Measurements from ENCODE around the gene EBF3.

Gene EBF3

DNA sequence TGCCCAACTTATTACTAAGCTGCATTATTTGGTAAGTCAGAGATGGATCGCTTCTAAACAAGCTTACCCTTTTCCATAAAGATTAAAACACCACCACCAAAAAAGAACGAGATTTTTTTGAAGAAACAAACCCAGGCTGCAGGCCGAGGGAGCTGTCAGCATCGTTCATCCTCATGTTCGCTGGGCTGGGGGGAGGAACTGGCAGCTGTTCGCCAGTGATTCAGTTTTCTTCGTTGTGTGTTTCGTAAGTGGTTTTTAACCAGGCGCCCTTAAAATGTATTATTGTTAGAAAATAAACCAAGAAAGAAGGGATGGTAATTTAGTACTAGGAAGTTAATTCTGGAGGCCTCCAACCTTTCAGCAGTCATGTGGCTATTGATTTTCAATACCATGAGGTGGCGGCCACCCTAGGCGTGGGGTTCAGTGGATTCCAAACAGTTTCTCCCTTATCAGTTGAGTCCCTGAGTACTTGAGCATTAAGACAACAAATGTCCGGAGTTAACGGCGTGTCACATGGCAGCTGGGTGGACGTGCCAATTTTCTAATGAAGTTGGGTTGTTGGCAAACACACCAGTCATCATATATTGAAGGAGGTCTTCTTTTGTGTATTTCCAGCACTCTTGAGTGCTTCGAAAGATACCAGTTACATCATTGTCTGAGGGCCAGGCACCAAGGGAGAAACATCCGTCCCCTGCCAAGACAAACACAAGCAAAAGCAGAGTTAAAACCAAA is 173.2 kb downstream of the EBF3 start:
- H3K4me1 ChIP-seq (ENCODE audit: insufficient read depth, low read length) = no peaks in the 10 kb centered on the region
- H3K27ac ChIP-seq (ENCODE audit: low read length) = no peak overlapping the region
- H3K9me3 ChIP-seq (ENCODE audit: insufficient read depth, low read depth, low read length) = no peaks in the 10 kb centered on the region
- no peak overlapping the region for H3K9ac ChIP-seq (ENCODE audit: low read depth, low read length)
- no peaks in the 10 kb centered on the region for H3K27me3 ChIP-seq (ENCODE audit: insufficient read depth, low read length)
- H3K4me3 ChIP-seq (ENCODE audit: low read length) = no peak overlapping the region
- no peaks in the 10 kb centered on the region for H3K36me3 ChIP-seq (ENCODE audit: insufficient read depth, low read depth, low read length)

- H3K9ac ChIP-seq (ENCODE audit: low read depth, low read length) = no peak overlapping the region
- H3K36me3 ChIP-seq (ENCODE audit: insufficient read depth, low read depth, low read length) = no peaks in the 10 kb centered on the region
- H3K4me1 ChIP-seq (ENCODE audit: insufficient read depth, low read length) = no peaks in the 10 kb centered on the region
- H3K27me3 ChIP-seq (ENCODE audit: insufficient read depth, low read length) = no peaks in the 10 kb centered on the region
- no peak overlapping the region for H3K27ac ChIP-seq (ENCODE audit: low read length)
- H3K9me3 ChIP-seq (ENCODE audit: insufficient read depth, low read depth, low read length) = no peaks in the 10 kb centered on the region
- no peak overlapping the region for H3K4me3 ChIP-seq (ENCODE audit: low read length)
Measured at GRCh38 chr10:129788215-129788614, 175.9 kb downstream of the EBF3 start.

- Histone ChIP-seq H3K27me3 (ENCODE audit: insufficient read depth, low read length) (no peaks in the 10 kb centered on the region), H3K27ac (ENCODE audit: low read length) (no peak overlapping the region), H3K36me3 (ENCODE audit: insufficient read depth, low read depth, low read length) (no peaks in the 10 kb centered on the region), H3K4me3 (ENCODE audit: low read length) (no peak overlapping the region), H3K9ac (ENCODE audit: low read depth, low read length) (no peak overlapping the region), H3K9me3 (ENCODE audit: insufficient read depth, low read depth, low read length) (no peaks in the 10 kb centered on the region), H3K4me1 (ENCODE audit: insufficient read depth, low read length) (no peaks in the 10 kb centered on the region)
Measured at GRCh38 chr10:129787557-129787956, 176.5 kb downstream of the EBF3 start.

DNA sequence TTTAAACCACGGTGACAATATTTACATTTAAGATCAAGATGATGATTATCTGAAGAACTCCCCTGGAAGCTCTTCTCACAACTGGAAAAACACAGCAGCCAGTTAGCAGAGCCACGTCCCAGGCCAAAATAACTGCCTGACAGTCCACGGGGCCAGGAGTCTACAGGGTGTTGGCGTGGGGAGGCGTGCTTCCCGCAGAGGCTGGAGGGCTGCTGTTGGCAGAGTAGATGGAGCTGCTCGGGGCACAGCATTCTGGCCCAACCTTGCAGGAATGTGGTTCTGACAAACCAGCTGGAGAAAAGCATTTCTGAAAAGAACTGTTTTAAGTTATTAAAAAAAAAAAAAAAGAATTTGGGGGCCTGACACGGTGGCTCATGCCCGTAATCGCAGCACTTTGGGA is 177.9 kb downstream of the EBF3 start:
- no peaks in the 10 kb centered on the region for H3K4me1 ChIP-seq (ENCODE audit: insufficient read depth, low read length)

GRCh38 chr10:129785536-129785981 is 178.5 kb downstream of the EBF3 start:
- Histone ChIP-seq H3K9ac (ENCODE audit: low read depth, low read length) (no peak overlapping the region), H3K36me3 (ENCODE audit: insufficient read depth, low read depth, low read length) (no peaks in the 10 kb centered on the region), H3K27me3 (ENCODE audit: insufficient read depth, low read length) (no peaks in the 10 kb centered on the region), H3K4me1 (ENCODE audit: insufficient read depth, low read length) (no peaks in the 10 kb centered on the region), H3K9me3 (ENCODE audit: insufficient read depth, low read depth, low read length) (no peaks in the 10 kb centered on the region), H3K27ac (ENCODE audit: low read length) (no peak overlapping the region), H3K4me3 (ENCODE audit: low read length) (no peak overlapping the region)

More for the DNA sequence above, 177.9 kb downstream of the EBF3 start:
- Histone ChIP-seq H3K4me3 (ENCODE audit: low read length) (no peak overlapping the region), H3K9ac (ENCODE audit: low read depth, low read length) (no peak overlapping the region), H3K27ac (ENCODE audit: low read length) (no peak overlapping the region), H3K9me3 (ENCODE audit: insufficient read depth, low read depth, low read length) (no peaks in the 10 kb centered on the region), H3K27me3 (ENCODE audit: insufficient read depth, low read length) (no peaks in the 10 kb centered on the region), H3K36me3 (ENCODE audit: insufficient read depth, low read depth, low read length) (no peaks in the 10 kb centered on the region)
